ENCODE results near the gene LRRC74A.

DNA sequence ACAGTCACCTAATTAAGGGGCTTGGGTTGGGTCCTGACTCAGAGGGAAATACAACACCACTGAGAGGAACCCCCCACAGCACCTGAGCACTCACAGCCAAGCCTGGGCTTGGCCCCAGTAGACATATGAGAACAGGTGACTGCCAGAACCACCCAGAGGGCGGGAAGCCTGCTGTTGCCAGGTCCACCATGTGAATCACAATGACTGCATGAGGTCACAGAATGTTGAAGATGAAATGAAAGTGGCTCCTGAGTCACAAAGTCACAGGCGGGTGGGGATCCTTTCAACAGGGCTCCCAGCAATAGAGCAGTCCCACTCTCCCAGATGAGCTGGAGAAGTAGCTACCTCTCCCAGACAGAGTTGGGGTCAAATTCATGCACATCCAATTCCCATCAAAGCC lies at the start of gene LRRC74A:
- TF ChIP-seq JUN (IDR thresholded peaks at IDR 0.05; ENCODE audit: borderline replicate concordance, insufficient read depth, insufficient read length, low read depth): no peak
- TF ChIP-seq FOS (IDR thresholded peaks at IDR 0.05; ENCODE audit: borderline replicate concordance, insufficient read depth, low read length): no peak
- TF ChIP-seq CTCF (IDR thresholded peaks at IDR 0.05; ENCODE audit: extremely low read depth in 1 of 2, insufficient read depth in 1 of 2, low read depth in 1 of 2, low read length in 2 of 2): no peak
- TF ChIP-seq EZH2 (IDR thresholded peaks at IDR 0.05; ENCODE audit: borderline replicate concordance, low read depth, low read length, severe bottlenecking): no peak

All from endothelial cell of umbilical vein (primary cell).